CD14-positive monocyte (primary cell): ENCODE data around the gene RRAS. TPM values are rescaled to one million over a fixed set of nuclear protein-coding genes. Genes with fewer than 3 reads are reported as not detected.

Source experiments
- DNase-seq, 3 donors: peaks; one replicate each; pipeline ENCODE4 v3.0.0-alpha.2; 2011 to 2022
- H2AFZ ChIP-seq: 2 replicates; pipeline ENCODE4 v1.6.0; 2012; ENCODE audit warnings: mild to moderate bottlenecking, low read depth, low read length, inconsistent platforms; ENCODE audit not compliant: insufficient read depth, poor library complexity, severe bottlenecking
- H3K27ac ChIP-seq, 2 donors: 1 replicate in 1 of 2; 2 replicates in 1 of 2; pipeline ENCODE4 v1.5.1; 2012 to 2013; ENCODE audit warnings: low read length in 2 of 2, control low read depth in 1 of 2, inconsistent platforms in 1 of 2, low read depth in 1 of 2, mild to moderate bottlenecking in 1 of 2
- H3K27me3 ChIP-seq, 2 donors: one replicate each; pipeline versions ENCODE4 v1.6.0 to v1.6.1; 2011 to 2013; ENCODE audit warnings: low read length in 2 of 2; ENCODE audit not compliant: control insufficient read depth in 2 of 2, insufficient read depth in 2 of 2
- H3K36me3 ChIP-seq, 2 donors: replicated peaks in 1 of 2; 1 replicate in 1 of 2; 2 replicates in 1 of 2; pipeline versions ENCODE4 v1.5.1 to v1.6.1; 2012 to 2013; ENCODE audit warnings: low read length in 2 of 2, control low read depth in 1 of 2, inconsistent platforms in 1 of 2, mild to moderate bottlenecking in 1 of 2; ENCODE audit not compliant: insufficient read depth in 2 of 2, control insufficient read depth in 1 of 2
- H3K4me1 ChIP-seq, 2 donors: 1 replicate in 1 of 2; 2 replicates in 1 of 2; pipeline versions ENCODE4 v1.5.1 to v1.6.1; 2012 to 2013; ENCODE audit warnings: low read length in 2 of 2, control low read depth in 1 of 2, inconsistent platforms in 1 of 2, mild to moderate bottlenecking in 1 of 2, moderate library complexity in 1 of 2; ENCODE audit not compliant: insufficient read depth in 2 of 2, control insufficient read depth in 1 of 2
- H3K4me2 ChIP-seq: replicated peaks from 2 replicates; pipeline ENCODE3; 2012; ENCODE audit warnings: low read length, moderate library complexity, mild to moderate bottlenecking; ENCODE audit not compliant: poor library complexity, severe bottlenecking; ENCODE audit errors: extremely low read depth
- H3K4me3 ChIP-seq, 3 experiments: fragments of 200-600 bp in 1 of 3; sonication (generic) in 1 of 3; replicated peaks in 1 of 3; 1 replicate in 2 of 3; 2 replicates in 1 of 3; pipeline ENCODE4 v1.5.1; 2011 to 2013; ENCODE audit warnings: low read length in 3 of 3, mild to moderate bottlenecking in 3 of 3, control low read depth in 2 of 3, low read depth in 2 of 3, inconsistent platforms in 1 of 3, moderate library complexity in 1 of 3
- H3K79me2 ChIP-seq: 2 replicates; pipeline ENCODE4 v1.6.0; 2012; ENCODE audit warnings: mild to moderate bottlenecking, control low read depth, inconsistent platforms, low read length, moderate library complexity; ENCODE audit not compliant: insufficient read depth
- H3K9ac ChIP-seq: 2 replicates; pipeline ENCODE4 v1.6.0; 2017; ENCODE audit warnings: low read length, mild to moderate bottlenecking; ENCODE audit not compliant: insufficient read depth, poor library complexity, severe bottlenecking
- H3K9me3 ChIP-seq, 2 donors: replicated peaks in 1 of 2; 1 replicate in 1 of 2; 2 replicates in 1 of 2; pipeline versions ENCODE4 v1.5.1 to v1.6.1; 2012 to 2013; ENCODE audit warnings: low read length in 2 of 2, control low read depth in 1 of 2; ENCODE audit not compliant: control insufficient read depth in 1 of 2, insufficient read depth in 1 of 2
- H4K20me1 ChIP-seq: 2 replicates; pipeline ENCODE4 v1.6.0; 2012; ENCODE audit warnings: mild to moderate bottlenecking, low read length, control low read depth, moderate library complexity; ENCODE audit not compliant: insufficient read depth
- H3K27ac Mint-ChIP-seq, 7 donors: one replicate each; pipeline ENCODE4 v1.8.0; 2020; ENCODE audit warnings: mild to moderate bottlenecking in 7 of 7, mixed read lengths in 7 of 7, moderate library complexity in 6 of 7, inconsistent platforms in 2 of 7
- H3K27me3 Mint-ChIP-seq, 3 donors: one replicate each; pipeline ENCODE4 v1.8.0; 2021 to 2022; ENCODE audit warnings: low read depth in 3 of 3, mild to moderate bottlenecking in 3 of 3, mixed read lengths in 3 of 3, moderate library complexity in 3 of 3, inconsistent platforms in 1 of 3
- H3K36me3 Mint-ChIP-seq, 2 donors: one replicate each; pipeline ENCODE4 v1.8.0; 2020; ENCODE audit warnings: mixed read lengths in 2 of 2, inconsistent platforms in 1 of 2, mild to moderate bottlenecking in 1 of 2
- H3K4me1 Mint-ChIP-seq: one replicate; pipeline ENCODE4 v1.8.0; 2020; ENCODE audit warnings: mild to moderate bottlenecking, mixed read lengths
- H3K4me3 Mint-ChIP-seq, 2 donors: one replicate each; pipeline ENCODE4 v1.8.0; 2020; ENCODE audit warnings: mild to moderate bottlenecking in 2 of 2, mixed read lengths in 2 of 2, moderate library complexity in 1 of 2
- H3K9me3 Mint-ChIP-seq, 7 donors: one replicate each; pipeline ENCODE4 v1.8.0; 2020 to 2022; ENCODE audit warnings: mixed read lengths in 7 of 7, mild to moderate bottlenecking in 6 of 7, moderate library complexity in 6 of 7, inconsistent platforms in 2 of 7
- CTCF ChIP-seq: fragments of 200-600 bp; IDR thresholded peaks from one replicate; pipeline ENCODE4 v1.8.0; 2022; ENCODE audit warnings: antibody characterized with exemption, mild to moderate bottlenecking
- WGBS: methylation state at CpG from one replicate; pipeline ENCODE4 v1.1.5; 2013; ENCODE audit warnings: missing lambda C conversion rate; ENCODE audit not compliant: insufficient coverage; 5-methylcytosine and 5-hydroxymethylcytosine counted together
- intact Hi-C, 2 donors: fragments of 100-400 bp; cut with micrococcal nuclease; formaldehyde crosslinking; loops; one replicate each; pipeline versions ENCODE4 v1.15.0 to v1.15.1; 2023
- polyA plus RNA-seq, 3 donors: library from polyadenylated mRNA; depleted of rRNA in 1 of 3; unstranded in 2 of 3; stranded (reverse) in 1 of 3; fragments of 300-500 nt in 2 of 3; fragments of >200 nt in 1 of 3; fragmentation: Illumina TruSeq in 2 of 3; gene quantifications; 1 replicate in 2 of 3; 2 replicates in 1 of 3; pipeline ENCODE4 v1.2.3, GENCODE V29; 2012 to 2021

The RRAS gene
- polyA plus RNA-seq, 3 donors: 74.9 to 91.7 (median 80.0) TPM

GRCh38 chr19:49639401-49640112, 386 bp downstream of the RRAS start:
- intact Hi-C loops: loop anchor here (2.0 to 5.0 kb wide), 6 partner anchors 38 to 237 kb away; partner anchors contain the start of genes AKT1S1 (in 1 of the 2), AP2A1 (in 1 of the 2), PRMT1 (in 1 of the 2) and PRR12 (in 1 of the 2)
- Mint-ChIP-seq H3K36me3 (peaks cover 4 to 8% of the 10 kb centered on the region in 2 donors), H3K9me3 (peaks cover 0 to 3% (median 0%) of the 10 kb centered on the region in 7 donors), H3K27ac (peak overlapping the region in 6 of 7 donors; percentile 66 to 100 (median 84)), H3K4me3 (peak overlapping the region; percentile 89 to 95), H3K4me1 (peaks cover 49% of the 10 kb centered on the region), H3K27me3 (peaks cover 5 to 19% (median 16%) of the 10 kb centered on the region in 3 donors)
- no peak for DNase-seq
- H2AFZ ChIP-seq: peak overlapping the region; percentile 73
- no peaks in the 10 kb centered on the region for H3K9me3 ChIP-seq
- H3K4me3 ChIP-seq: peak overlapping the region; percentile 57 to 99 (median 69)
- peaks cover 45 to 51% of the 10 kb centered on the region in 2 donors for H3K4me1 ChIP-seq
- 2% methylated on average over 28 of the region's 31 CpGs for WGBS
- peak overlapping the region; percentile 36 to 61 for H3K27ac ChIP-seq
- H3K4me2 ChIP-seq: peak overlapping the region; percentile 96
- H3K27me3 ChIP-seq: no peaks in the 10 kb centered on the region
- TF ChIP-seq CTCF: no peak
- H3K36me3 ChIP-seq: peaks cover 0 to 3% of the 10 kb centered on the region in 2 donors
- H3K79me2 ChIP-seq: peaks cover 24% of the 10 kb centered on the region
- peaks cover 1% of the 10 kb centered on the region for H4K20me1 ChIP-seq
- H3K9ac ChIP-seq: peak overlapping the region; percentile 59

- Mint-ChIP-seq H3K27me3 (peaks cover 7 to 19% (median 16%) of the 10 kb centered on the region in 3 donors), H3K4me1 (peaks cover 40% of the 10 kb centered on the region), H3K27ac (peak overlapping the region; percentile 12 to 84 (median 76)), H3K9me3 (peaks cover 0 to 3% (median 0%) of the 10 kb centered on the region in 7 donors), H3K4me3 (peak overlapping the region; percentile 71 to 89), H3K36me3 (peaks cover 0 to 3% of the 10 kb centered on the region in 2 donors)
- Histone ChIP-seq H3K36me3 (no peaks in the 10 kb centered on the region), H3K9ac (peak overlapping the region; percentile 43), H3K27me3 (no peaks in the 10 kb centered on the region), H3K27ac (peak overlapping the region in 1 of 2 donors; percentile 56), H3K4me3 (peak overlapping the region in 2 of 3 experiments; percentile 13 to 99), H3K79me2 (peaks cover 9% of the 10 kb centered on the region), H3K9me3 (no peaks in the 10 kb centered on the region), H3K4me2 (peak overlapping the region; percentile 96), H2AFZ (peak overlapping the region; percentile 71), H4K20me1 (no peaks in the 10 kb centered on the region), H3K4me1 (peaks cover 39 to 44% of the 10 kb centered on the region in 2 donors)
- peak in 2 of 3 donors; percentile 45 to 67 for DNase-seq
- intact Hi-C loops: loop anchor here in 1 of 2 donors (2.0 kb wide), 1 partner anchor 45 kb away; no protein-coding TSS in a partner anchor
- 21% methylated on average over 11 of the region's 19 CpGs for WGBS
- TF ChIP-seq CTCF: no peak
Measured at GRCh38 chr19:49637821-49638738, 1.9 kb downstream of the RRAS start.
